ENCODE data around the gene MMEL1.
"Not testable (repeated sequence)": the region's sequence is repeated elsewhere in the genome, so short reads cannot be mapped to it uniquely, and the experiment has no call there.

- TF ChIP-seq CTCF (IDR thresholded peaks at IDR 0.05; ENCODE audit: low read length); EZH2phosphoT487 (IDR thresholded peaks at IDR 0.05; ENCODE audit: low read length); EZH2 (optimal IDR thresholded peaks at IDR 0.05; ENCODE audit: low read depth, low read length): not testable (repeated sequence)
Measured at GRCh38 chr1:2568187-2568816, 64.5 kb downstream of the MMEL1 start.
